CD4-positive, alpha-beta T cell treated with Interferon gamma for 1 hour (primary cell): ENCODE data around the gene PTPRD.

Experiments used
- DNase-seq: peaks from one replicate; pipeline ENCODE4 v3.0.0-alpha.2; 2020

The PTPRD gene

GRCh38 chr9:9231946-9232345, 1380.9 kb downstream of the PTPRD start:
- no peak for DNase-seq

GRCh38 chr9:9229269-9229668, 1383.5 kb downstream of the PTPRD start:
- no peak for DNase-seq

- DNase-seq, result no peak
Observed at GRCh38 chr9:9223175-9223574, 1389.6 kb downstream of the PTPRD start.

GRCh38 chr9:9222730-9223129, 1390.1 kb downstream of the PTPRD start:
- DNase-seq, result no peak

GRCh38 chr9:9216934-9217333, 1395.9 kb downstream of the PTPRD start:
- no peak for DNase-seq

GRCh38 chr9:9215050-9215449, 1397.8 kb downstream of the PTPRD start:
- DNase-seq, result no peak

GRCh38 chr9:9214066-9214465, 1398.7 kb downstream of the PTPRD start:
- no peak for DNase-seq

GRCh38 chr9:9212963-9213362, 1399.8 kb downstream of the PTPRD start:
- DNase-seq, result no peak

- no peak for DNase-seq
Observed at GRCh38 chr9:9202276-9202675, 1410.5 kb downstream of the PTPRD start.

- DNase-seq, result no peak
Observed at GRCh38 chr9:9186086-9186485, 1426.7 kb downstream of the PTPRD start.

GRCh38 chr9:9182431-9182830, 1430.4 kb downstream of the PTPRD start:
- DNase-seq, result no peak

GRCh38 chr9:9177081-9177480, 1435.7 kb downstream of the PTPRD start:
- no peak for DNase-seq

- no peak for DNase-seq
Observed at GRCh38 chr9:9174358-9174757, 1438.4 kb downstream of the PTPRD start.

- DNase-seq, result no peak
Observed at GRCh38 chr9:9173264-9173663, 1439.5 kb downstream of the PTPRD start.

GRCh38 chr9:9170439-9171134, 1442.2 kb downstream of the PTPRD start:
- no peak for DNase-seq

GRCh38 chr9:9142001-9142400, 1470.8 kb downstream of the PTPRD start:
- DNase-seq, result no peak

GRCh38 chr9:9133526-9133925, 1479.3 kb downstream of the PTPRD start:
- DNase-seq, result no peak

- DNase-seq, result no peak
Observed at GRCh38 chr9:9124616-9125015, 1488.2 kb downstream of the PTPRD start.

- DNase-seq, result no peak
Observed at GRCh38 chr9:9122230-9122875, 1490.4 kb downstream of the PTPRD start.

- DNase-seq, result no peak
Observed at GRCh38 chr9:9117866-9118265, 1494.9 kb downstream of the PTPRD start.

GRCh38 chr9:9112001-9112720, 1500.6 kb downstream of the PTPRD start:
- DNase-seq, result no peak

- no peak for DNase-seq
Observed at GRCh38 chr9:9108641-9109040, 1504.2 kb downstream of the PTPRD start.

- no peak for DNase-seq
Observed at GRCh38 chr9:9102295-9102694, 1510.5 kb downstream of the PTPRD start.

- DNase-seq, result no peak
Observed at GRCh38 chr9:9100070-9100469, 1512.7 kb downstream of the PTPRD start.
